ENCODE results near the gene RASGRF2.

The RASGRF2 gene

DNA sequence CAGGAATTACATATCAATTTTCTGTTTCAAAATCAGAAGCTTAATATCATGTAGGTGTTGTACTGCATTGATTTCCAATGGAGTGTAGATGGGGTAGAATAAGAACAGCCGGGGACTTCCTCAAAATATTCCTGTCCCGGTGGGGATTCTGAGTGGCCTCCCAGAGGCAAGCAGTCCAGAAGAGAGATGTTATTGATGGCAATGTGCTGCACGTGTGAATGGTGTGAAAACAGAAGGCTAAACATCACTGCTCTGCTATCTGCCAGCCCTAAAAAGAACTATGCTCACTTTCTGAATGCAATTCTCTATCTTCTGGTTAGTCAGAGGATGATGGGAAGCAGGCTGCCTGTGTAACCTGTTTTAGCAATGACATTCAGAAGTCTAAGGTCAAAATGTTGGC is 181.9 kb downstream of the RASGRF2 start:
- no peak for DNase-seq

DNA sequence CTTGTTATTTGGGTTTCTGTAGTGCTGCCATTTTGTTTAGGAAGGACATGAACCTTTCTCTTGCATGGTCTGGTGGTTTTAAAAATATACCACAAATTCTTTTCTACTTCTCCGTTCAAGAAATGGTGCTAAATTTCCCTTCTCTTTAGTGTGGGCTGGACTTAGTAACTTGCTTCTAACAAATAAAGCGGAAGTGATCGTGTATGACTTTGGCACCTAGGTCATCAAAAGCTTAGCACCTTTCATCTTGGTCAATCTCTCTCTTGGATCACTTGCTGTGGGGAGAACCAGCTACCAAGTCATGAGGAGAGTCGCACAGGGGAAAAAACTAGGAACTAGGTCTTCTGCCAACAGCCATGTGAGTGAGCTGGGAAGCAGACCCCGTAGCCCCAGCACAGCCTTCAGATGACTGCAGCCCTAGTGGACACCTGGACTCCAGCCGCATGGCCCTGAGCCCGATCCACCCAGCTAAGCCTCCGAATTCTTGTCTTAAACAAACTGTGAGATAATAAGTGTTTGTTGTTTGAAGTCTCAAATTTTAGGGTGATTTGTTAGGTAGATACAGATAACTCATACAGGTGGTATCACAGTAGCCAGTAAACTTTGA is 185.3 kb downstream of the RASGRF2 start:
- no peak for DNase-seq

GRCh38 chr5:81146031-81146430 is 185.9 kb downstream of the RASGRF2 start:
- no peak for DNase-seq

GRCh38 chr5:81147011-81147885 is 187.1 kb downstream of the RASGRF2 start:
- no peak for DNase-seq

- DNase-seq: no peak
These were observed 187.9 kb downstream of the RASGRF2 start for GRCh38 chr5:81147886-81148571.

- DNase-seq: no peak
These were observed 191.4 kb downstream of the RASGRF2 start for GRCh38 chr5:81151546-81151945.

DNA sequence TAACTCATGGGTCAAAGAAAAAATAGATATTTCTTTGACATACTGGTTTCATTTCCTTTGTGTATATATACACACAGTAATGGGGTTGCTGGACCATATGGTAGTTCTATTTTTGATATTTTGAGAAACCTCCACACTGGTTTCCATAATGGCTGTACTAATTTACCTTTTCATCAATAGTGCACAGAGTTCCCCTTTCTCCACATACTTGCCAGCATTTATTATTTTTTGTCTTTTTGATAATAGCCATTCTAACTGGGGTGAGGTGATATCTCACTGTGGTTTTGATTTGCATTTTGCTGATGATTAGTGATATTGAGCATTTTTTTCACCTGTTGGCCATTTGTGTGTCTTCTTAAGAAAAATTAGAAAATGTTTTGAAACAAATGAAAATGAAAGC is 194.6 kb downstream of the RASGRF2 start:
- DNase-seq: no peak

- no peak for DNase-seq
These were observed 196.6 kb downstream of the RASGRF2 start for GRCh38 chr5:81156732-81157131.

DNA sequence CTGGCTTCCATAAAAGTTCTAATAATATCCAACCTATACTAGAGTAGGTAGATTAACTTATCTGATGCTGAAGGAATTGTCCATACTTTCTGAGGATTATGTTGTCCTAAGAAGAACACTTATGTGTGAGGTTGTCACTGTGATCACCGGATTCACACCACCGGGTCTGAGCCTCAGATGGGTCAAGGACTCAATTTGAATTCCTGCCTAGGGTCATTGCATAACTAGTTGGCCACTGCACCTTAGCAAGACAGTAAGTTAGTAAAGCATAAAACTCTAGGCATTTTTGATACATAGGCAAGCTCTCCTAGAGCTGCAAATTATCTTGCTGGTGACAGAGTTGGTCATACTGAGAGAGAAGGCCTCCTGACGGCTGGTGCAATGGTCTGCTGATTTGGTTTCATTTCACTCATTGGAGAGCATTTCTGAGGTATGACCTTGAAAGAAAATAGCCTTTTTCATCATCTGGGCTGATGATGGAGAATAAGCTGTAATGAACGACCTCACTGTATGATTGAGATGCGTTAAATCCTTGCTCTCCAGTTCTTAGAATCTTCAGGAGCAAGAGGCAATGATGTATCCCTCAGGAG is 200.9 kb downstream of the RASGRF2 start:
- no peak for DNase-seq

GRCh38 chr5:81162501-81162900 is 202.3 kb downstream of the RASGRF2 start:
- DNase-seq: no peak

GRCh38 chr5:81163651-81164050 is 203.5 kb downstream of the RASGRF2 start:
- no peak for DNase-seq

GRCh38 chr5:81164476-81164875 is 204.3 kb downstream of the RASGRF2 start:
- DNase-seq: no peak

DNA sequence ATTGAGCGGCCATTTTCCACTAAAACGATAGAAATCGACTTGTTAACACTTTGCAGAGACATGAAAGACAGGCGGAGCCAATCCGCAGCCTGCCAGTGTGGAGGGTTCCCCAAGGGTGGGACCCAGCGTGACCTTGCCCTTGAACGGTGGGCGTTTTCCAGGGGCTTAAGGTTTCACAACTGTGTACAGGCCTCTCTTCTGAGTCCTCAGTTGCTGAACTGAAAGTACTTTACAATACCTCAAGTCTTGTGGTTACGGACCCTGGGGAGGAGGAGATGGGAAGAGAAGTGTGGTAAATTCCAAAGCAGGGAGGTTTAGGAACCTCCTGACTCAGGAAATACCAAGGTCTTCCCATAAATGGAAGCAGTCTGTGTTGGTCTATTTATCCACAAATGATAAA is 204.8 kb downstream of the RASGRF2 start:
- DNase-seq: no peak

- DNase-seq: peak; percentile 46
These were observed 205.4 kb downstream of the RASGRF2 start for GRCh38 chr5:81165493-81166119.

DNA sequence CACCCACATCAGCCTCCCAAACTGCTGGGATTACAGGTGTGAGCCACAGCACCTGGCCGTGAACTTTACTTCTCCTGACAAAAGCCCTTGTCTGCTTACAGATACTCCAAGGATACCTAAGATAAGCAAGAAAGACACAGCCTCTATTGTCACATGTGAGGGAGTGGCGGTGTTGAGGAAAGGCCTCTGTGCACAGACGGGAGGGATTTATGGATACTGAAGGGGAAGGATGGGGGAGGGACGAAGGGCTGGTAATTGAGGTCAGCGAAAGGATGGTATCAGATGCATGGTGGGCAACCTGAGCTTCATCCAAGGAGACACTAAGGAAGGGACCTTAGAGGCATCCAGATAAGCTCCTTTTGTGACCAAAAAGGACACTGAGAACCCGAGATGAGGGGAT is 206.3 kb downstream of the RASGRF2 start:
- no peak for DNase-seq

DNA sequence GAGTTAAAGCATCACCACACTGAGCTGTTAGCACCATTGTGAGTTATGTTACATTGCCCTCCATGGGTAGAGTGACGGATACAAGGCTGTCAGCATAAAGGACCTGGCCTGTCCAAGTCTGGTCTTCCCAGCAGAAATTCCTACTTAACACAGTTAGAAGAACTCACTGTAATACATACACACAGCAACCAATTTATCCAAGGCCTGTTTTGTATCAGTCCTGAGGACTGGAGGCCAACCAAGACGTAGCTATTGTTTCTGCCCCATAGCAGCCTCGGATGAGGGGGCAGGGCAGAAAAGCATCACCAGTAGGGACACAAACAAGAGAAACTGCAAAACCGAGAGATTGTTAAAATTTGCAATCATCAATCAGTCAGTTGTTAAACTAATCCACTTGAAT is 206.9 kb downstream of the RASGRF2 start:
- no peak for DNase-seq

DNA sequence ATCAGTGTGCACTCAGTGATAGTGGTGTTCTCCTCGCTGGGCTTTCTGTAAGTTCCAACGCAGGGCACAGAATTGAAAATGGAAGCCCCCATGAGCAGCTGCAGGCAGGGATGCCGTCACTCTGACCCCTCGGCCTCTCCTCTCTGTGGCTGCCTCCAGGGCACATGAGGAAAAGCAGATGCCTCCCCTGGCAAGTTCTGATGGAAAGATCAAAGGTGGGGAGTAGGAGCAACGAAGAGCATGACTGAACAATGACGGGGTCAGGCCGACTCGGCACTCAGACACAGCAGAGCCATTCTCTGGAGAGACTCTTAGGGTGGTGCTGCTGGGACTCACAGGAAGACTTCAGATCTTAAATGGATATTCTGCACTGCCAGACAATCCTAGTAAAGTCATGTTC is 207.4 kb downstream of the RASGRF2 start:
- no peak for DNase-seq

DNA sequence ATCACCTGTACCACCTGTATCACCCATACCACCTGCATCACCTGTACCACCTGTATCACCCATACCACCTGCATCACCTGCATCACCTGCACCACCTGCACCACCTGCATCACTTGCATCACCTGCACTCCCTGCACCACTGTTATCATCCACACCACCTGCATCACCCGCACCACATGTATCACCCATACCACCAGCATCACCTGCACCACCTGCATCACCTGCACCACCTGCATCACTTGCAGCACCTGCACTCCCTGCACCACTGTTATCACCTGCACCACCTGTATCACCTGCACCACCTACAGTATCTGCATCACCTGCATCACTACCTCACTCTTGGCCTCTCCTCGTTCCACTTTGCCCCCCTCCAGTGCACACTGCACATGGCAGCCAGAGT is 209.8 kb downstream of the RASGRF2 start:
- DNase-seq: no peak

DNA sequence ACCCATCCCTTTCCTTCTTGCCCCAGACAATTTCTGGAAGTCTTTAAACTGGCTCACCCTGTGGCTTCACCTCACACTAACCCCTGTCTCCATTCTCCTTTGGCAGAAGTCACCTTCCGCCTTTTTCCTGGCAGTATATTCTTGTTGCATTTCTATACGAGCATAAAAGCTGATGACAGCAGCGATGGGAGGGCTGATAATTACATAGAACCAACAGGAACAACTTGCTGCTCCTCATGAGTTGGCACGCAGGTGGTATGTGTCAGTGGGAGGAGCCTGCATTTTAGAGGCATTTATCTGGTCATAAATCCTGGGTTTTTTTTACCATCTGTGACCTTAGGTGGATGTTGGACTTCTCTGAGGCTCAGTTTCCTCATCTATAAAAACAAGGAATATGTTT is 211.6 kb downstream of the RASGRF2 start:
- DNase-seq: no peak

DNA sequence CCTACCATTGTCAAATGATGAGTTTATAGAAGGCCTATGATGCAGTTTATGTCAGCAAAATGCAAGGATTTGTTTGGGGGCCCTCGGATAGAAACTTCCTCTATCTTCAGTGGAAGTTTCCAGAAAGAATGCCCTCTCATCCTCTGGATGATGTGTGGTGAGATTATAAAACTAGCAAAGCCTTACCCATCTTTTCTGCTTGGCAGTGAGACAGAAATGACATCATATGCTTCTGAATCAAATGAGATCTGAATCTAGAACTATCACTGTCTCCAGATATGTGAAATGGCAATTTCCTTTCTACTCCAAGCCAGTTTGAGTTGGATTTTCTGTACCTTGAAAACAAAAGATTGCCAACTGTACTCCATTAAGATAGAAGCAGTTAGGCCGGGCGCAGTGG is 212.5 kb downstream of the RASGRF2 start:
- DNase-seq: no peak

DNA sequence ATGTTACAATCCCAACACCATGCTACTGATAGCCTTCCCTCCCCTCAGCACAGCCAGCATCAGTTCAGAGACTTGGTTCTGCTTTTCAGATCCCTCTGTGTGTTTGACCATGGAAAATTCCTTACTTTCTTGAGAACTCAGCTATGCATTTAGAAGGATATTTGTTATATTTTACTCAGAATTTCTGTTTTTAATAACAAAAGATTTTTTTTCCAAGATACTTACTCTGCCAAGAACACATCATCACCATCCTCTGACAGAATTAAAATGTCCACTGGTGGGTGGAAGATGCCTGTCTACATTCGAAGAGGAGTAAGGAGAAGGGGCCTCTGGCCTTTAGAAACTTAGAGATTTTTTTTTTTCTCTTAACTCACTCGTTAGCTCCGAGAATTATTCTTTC is 216.9 kb downstream of the RASGRF2 start:
- DNase-seq: no peak

GRCh38 chr5:81179959-81180358 is 219.8 kb downstream of the RASGRF2 start:
- no peak for DNase-seq

DNA sequence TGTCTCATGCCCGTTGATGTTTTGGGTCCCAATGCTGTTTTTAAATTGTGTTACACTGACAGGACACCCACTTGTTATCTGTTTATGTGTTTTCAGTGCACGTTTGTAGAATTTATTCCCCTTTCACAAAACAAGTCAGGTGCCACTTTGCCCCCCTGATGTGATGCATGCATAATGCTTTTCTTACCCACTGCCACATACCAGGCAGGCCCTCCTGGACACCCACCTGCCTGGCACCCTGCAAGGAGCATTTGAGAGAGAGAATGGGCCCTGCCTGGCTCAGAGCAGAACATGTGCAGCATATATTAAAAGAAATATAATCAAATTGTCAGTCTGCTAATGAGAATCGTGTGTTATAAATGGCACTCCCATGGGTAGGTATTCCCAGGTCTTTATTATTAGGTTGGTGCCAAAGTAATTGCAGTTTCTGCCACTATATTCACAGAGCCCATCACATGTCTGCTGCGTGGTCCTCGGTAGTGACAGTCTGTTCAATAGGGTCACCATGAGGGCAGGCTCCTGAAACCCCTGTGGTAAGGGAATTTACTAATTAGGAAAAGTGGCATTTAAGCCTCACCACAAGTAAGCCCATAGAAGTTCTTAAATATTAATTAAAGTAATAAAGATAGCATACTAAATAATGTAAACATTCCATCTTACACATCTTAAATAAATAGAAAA is 220.8 kb downstream of the RASGRF2 start:
- DNase-seq: no peak
